GM21786 (cell line): ENCODE data around the gene STEAP3.
"Not testable (repeated sequence)": the region's sequence is repeated elsewhere in the genome, so short reads cannot be mapped to it uniquely, and the experiment has no call there.

Source experiments
- ATAC-seq: cut with Tn5 transposase; IDR thresholded peaks from one replicate; pipeline ENCODE4 v1.9.1; 2021; ENCODE audit not compliant: unreplicated experiment

Gene STEAP3

DNA sequence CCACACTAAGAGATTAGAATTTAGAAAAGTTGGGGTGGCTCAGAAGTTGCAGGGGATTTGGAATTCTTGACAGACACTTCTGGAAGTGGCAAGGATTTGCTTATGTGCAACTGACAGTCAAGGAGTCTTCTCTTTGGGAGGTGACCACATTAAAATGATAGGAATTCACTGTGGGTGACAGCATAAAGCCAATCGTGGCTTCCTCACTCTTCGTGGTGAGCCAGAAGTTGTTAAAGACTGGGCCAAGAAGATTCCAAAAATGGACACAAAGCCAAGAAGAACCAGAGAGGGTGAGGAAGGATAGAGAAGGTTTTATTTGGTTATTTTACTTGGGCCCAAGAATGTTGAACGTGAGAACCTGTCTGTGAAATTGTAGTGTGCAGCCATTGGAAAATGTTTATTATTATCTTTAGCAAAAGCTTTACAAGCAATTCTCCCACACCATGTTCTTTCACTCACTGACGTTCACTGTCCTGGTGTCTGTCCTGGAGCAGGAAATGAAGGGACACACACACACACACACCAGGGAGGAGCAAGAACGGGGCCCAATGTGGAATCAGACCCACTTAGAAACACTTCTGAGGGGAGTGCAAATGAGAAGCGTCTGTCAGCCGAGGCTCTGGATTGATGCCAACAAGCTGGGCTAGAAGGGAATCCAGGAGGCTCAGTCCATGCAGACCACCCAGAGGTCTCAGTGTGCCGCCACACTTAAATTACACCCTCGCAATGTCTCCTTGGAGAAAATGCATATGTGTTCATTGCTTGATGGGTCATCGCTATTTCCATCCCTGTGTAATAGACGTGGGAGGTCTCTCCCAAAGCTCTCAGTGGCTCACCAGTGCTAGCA is 37.2 kb downstream of the STEAP3 start:
- ATAC-seq: no peak

DNA sequence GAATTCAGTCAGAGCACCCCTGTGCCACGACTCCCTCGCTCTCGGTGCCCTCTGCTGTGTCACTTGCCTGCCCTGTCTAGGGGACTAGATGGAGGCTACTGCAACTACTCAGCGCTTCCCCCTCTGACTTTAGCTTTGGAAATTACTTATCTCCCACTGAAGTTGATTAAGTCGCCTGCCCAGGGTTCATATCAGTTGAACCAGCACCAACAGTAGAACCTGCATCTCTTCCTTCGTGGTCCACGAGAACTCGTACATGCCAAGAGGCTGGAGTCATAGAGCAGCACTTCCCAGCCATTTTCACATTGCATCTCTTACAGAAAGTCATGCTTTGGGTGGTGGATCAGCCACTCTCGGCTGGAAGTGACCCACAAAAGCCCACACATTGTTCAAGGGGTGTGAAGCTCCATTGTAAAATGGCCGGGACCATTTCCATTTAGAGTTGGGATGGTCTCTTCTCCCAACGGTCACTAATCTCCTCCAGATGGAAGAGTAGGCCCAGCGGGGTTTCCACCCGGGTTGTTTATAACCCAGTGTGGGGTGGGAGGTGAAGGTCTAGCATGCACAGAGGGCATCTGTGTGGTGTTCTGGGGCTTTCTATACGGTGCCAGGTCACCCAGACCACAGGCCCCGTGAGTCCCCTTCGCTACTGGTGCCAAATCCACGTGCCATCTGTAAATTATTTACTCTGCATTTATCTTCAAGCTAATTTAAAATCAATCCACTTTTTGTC is 38.0 kb downstream of the STEAP3 start:
- ATAC-seq: no peak

DNA sequence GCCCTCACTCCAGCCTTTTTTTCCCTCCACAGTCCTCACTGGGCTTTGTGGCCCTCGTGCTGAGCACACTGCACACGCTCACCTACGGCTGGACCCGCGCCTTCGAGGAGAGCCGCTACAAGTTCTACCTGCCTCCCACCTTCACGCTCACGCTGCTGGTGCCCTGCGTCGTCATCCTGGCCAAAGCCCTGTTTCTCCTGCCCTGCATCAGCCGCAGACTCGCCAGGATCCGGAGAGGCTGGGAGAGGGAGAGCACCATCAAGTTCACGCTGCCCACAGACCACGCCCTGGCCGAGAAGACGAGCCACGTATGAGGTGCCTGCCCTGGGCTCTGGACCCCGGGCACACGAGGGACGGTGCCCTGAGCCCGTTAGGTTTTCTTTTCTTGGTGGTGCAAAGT is 39.4 kb downstream of the STEAP3 start:
- no peak for ATAC-seq

DNA sequence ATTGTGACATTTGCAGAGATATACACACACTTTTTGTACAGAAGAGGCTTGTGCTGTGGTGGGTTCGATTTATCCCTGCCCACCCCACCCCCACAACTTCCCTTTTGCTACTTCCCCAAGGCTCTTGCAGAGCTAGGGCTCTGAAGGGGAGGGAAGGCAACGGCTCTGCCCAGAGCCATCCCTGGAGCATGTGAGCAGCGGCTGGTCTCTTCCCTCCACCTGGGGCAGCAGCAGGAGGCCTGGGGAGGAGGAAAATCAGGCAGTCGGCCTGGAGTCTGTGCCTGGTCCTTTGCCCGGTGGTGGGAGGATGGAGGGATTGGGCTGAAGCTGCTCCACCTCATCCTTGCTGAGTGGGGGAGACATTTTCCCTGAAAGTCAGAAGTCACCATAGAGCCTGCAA is 40.0 kb downstream of the STEAP3 start:
- no peak for ATAC-seq

DNA sequence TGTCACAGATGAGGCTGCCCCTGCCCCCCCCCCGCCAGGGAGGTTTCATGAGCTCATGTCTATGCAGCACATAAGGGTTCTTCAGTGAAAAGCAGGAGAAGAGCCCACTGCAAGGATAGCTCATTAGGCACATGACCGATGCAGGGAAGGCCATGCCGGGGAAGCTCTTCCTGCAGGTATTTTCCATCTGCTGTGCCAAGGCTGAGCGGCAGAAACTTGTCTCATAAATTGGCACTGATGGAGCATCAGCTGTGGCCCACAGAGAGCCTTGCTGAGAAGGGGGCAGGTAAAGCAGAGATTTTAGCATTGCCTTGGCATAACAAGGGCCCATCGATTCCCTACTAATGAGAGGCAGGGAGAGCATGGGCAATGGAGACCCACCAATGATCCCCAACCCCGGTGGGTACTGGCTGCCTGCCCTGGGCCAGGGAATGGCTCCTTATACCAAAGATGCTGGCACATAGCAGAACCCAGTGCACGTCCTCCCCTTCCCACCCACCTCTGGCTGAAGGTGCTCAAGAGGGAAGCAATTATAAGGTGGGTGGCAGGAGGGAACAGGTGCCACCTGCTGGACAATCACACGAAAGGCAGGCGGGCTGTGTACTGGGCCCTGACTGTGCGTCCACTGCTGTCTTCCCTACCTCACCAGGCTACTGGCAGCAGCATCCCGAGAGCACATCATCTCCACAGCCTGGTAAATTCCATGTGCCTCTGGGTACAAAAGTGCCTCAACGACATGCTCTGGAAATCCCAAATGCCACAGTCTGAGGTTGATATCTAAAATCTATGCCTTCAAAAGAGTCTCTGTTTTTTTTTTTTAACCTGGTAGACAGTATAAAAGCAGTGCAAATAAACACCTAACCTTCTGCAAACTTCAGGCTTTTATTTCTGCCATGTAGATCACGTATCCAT is 41.4 kb downstream of the STEAP3 start:
- ATAC-seq: peak; percentile 97

DNA sequence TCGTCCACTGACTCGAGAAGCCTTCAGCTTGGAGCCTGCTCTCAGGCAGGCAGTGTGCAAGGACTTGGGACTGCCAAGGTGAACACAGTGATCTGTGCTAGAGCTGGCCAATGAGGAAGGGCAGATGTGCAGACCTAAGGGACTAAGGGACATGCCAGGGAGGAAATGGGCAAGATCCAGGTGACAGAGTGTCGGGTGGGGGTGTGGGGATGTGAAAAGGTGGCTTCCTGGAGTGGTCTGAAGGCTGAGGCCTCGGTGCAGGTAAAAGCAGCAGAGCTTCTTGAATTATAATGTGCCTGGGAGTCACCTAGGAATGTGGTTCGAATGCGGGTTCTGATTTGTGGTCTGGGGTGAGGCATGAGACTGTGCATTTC is 42.0 kb downstream of the STEAP3 start:
- ATAC-seq: no peak

DNA sequence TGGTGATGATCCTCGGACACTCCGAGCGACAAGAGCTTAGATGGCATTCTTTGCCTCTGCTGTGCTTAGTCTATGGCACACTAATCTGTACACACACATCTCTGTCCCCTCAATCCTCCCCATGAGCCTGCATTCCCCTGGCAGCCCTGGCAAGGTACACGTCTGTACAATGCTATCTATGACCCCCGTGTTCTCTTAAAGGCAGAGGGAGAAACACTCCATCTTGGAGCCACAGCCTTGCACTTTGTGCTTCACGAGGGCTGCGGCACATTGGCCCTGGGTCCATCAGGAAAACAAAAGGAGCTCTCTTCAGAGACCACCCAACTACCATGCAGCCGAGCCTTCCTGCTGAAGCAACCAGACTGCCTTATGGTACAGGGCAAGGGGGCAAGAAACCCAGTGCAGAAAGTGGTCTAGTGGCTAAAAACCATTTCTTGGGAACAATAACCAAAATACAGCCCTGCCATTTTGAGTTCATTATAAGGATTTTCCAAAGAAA is 42.5 kb downstream of the STEAP3 start:
- ATAC-seq: no peak

DNA sequence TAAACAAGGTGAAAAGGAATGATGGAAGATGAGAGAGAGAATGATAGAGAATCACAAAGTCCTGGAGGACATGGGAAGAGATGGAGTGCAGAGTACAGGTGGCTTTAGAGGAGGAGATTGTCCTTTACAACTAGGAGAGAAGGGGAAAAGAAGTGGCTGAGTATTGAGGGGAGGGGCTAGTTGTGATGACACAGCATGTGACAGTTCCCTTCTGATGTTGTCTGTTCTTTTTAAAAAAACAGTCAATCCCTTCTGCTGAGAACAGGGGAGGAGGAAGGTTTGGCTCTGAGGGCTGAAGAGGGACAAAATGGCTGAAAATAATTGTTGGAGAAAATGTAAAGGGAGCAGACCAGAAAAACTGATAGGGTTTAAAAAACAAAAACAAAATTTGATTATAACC is 44.0 kb downstream of the STEAP3 start:
- no peak for ATAC-seq

DNA sequence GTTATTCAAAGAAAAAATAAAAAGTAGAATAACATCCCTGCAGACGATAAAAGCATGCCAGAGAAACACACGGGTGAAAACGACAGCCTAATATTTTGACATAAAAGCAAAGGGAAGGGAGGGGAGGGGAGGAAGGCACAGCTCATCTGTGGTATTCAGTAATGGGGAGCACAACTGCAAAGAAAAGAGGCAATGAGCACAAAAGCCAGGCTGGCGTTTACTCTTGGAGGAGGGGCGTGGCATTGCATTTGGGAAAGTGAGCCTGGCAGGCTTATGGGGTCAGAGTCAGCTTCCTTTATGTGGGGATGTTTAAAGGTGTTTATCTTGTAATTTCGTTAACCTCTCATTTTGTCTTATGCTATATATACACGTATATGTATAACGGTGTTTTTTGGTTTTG is 53.2 kb downstream of the STEAP3 start:
- no peak for ATAC-seq

DNA sequence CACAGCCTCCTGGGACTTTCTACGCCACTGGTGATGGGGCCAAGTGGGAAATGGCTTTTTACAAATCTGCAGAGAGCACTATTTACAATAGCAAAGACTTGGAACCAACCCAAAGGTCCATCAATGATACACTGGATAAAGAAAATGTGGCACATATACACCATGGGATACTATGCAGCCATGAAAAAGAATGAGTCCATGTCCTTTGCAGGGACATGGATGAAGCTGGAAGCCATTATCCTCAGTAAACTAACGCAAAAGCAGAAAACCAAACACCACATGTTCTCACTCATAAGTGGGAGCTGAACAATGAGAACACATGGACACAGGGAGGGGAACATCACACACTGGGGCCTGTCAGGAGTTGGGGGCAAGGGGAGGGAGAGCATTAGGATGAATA is 54.8 kb downstream of the STEAP3 start:
- ATAC-seq: not testable (repeated sequence)

DNA sequence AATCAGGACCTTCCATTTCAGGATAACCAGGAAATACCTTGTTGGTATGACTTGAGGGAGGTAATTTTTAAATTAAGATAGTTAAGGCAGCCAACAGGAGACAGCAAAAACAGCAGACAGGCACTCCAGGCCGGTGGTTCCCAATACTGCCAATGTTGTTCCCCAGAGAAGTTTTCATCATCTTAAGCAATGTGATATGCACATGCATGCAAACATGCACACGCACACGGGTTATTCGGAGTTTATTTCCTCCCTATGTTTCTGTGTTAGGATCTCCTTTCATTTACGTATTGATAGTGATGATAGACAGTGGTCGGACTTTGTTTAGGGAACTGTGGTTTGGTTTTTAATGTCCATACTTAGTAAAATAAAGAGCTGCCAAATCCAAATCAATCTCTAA is 55.3 kb downstream of the STEAP3 start:
- ATAC-seq: no peak

DNA sequence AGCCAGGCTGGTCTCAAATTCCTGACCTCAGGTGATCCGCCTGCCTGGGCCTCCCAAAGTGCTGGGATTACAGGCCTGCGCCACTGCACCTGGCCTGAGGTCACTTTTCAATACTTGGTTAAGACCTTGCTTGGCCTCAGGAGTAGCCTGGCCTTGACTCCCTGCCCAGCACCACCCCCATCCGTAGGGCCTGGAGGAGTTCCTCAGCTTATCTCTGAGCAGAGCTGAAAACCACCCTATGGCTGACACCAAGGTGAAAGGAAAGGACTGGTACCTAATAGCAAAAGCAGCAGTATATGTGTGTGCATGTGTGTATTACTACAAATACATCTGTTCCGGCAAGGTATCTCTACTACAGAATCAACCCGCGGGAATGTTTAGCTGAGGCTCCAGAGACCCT is 56.0 kb downstream of the STEAP3 start:
- ATAC-seq: no peak

DNA sequence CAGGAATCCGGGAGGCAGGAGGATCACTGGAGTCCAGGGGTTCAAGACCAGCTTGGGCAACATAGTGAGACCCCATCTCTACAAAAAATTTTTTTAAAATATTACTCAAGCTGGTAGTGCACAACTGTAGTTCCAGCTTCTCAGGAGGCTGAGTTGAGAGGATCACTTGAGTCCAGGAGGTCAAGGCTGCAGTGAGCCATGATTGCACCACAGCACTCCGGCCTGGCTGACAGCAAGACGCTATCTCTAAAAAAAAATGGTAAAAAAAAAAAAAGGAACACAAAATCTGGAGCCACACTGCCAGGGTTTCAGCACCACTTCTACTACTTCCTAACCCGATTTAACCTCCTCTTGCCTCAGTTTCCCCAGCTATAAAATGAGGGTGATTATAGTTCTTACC is 57.0 kb downstream of the STEAP3 start:
- ATAC-seq: no peak

DNA sequence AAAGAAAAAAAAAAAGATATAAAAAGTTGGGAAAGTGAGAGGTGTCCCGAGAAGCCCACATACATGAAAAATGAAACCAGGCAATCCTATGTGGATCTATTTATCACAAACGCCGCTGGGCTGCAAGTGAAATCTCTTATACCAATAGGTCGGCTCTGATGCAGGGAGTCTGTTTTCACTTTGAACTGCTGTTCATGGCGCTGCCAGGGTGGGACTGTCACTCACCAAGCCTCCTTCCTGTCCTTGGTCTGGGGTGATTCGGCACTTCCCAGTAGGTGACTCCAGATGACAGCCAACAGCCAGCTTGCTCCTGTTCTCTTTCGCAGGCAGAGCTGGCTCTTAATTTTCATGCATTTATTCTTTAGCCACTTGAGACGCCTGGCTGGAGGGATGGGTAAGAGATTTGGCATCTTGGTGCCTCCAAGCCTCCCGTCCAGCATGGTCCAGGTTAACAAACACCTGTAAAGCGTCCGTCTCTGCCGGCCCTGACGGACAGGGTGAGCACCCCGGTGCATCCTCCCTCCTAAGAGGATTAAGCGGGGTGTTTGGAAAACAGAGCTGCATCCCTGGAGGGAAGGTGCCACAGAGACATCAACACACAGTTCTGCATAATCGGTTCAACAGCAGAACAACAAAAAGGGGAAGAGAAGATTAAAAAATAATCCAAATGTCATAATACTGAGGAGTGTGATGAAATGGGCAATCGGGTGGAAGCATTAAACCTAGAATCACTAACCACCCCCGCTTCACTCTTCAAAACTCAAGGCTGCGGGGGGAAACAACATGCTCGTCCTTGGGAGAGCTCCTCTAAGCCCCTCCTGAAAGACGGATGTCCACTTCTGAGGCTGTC is 58.7 kb downstream of the STEAP3 start:
- ATAC-seq: no peak

DNA sequence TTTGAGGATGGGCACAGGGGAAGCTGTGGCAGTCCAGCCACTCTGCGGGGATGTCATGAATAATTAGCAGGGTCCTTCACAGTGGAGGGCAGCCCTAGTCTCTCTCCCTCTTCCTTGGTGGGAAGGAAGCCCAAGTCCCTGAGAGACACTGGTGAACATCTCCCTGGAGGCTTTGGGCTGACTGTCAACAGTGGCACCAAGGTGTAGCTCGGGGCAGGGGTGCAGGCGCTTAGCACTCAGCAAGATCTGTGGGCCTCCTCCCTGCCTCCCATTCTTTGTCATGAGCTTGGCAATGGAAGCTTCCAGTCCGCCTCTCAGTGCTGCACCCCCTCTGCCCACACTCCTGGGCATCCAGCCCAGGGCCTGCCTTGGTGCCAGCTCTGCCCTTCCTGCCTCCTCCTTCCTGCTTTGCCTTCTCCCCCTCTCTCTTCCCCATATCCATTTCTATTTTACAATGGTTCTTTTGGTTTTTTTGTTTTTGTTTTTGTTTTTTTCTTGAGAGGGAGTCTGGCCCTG is 59.4 kb downstream of the STEAP3 start:
- no peak for ATAC-seq

DNA sequence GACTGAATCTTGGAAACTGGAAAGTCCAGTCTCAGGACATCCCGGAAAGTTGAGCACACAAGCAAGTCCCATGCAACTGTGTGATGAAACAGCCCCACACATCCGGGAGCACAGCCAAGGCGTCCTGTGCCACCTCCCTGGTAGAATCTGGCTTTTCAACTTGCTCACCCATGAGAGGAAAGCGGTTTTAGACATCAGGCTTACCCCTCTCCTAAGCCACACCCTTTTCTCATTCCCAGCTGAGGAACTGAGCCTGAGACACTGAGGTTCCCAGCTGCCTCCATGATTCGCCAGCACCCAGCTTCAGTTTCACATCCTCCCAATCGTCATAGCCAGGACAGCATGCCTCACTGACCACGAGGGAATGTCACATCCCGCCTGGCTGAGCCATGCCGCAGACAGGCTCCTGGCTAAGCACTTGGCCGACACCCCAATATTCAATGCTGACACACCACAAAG is 60.3 kb downstream of the STEAP3 start:
- ATAC-seq: no peak

DNA sequence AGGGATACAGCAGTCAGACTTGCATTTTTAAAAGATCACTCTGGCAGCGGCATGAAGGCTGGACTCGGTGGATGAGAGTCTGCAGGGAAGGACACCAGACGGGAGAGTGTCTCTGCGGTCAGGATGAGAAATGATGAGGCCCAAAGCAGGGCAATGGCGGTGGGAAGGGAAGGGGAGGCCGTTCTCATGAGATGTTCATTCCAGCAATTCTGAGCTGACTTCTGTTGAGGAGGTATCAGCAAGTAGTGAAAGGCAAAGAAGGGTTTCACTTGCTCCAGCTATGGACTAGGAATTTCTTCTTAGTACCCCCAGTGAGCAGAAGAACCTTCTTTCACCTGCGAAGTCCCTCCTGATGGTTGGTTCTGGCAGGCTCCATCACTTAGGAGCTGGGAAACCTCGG is 63.0 kb downstream of the STEAP3 start:
- ATAC-seq: no peak

DNA sequence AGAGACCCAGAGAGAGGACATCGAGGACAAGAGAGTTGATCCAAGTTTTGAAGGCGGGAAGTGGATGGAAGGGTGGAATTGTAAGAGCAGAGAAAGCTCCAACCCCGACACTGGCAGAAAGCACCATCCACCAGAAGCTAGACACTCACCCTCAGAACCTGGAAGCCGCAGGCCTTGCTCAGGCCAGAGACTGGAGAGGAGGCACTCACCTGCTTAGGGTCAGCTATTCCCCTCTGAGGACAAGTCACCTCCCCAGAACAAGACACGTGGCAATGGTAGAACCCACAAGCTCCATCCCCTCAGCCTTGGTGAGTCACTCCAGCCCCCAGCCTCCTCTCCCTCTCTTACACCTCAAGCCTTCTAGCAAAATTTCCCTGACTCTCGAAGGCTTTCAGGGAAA is 64.9 kb downstream of the STEAP3 start:
- no peak for ATAC-seq

DNA sequence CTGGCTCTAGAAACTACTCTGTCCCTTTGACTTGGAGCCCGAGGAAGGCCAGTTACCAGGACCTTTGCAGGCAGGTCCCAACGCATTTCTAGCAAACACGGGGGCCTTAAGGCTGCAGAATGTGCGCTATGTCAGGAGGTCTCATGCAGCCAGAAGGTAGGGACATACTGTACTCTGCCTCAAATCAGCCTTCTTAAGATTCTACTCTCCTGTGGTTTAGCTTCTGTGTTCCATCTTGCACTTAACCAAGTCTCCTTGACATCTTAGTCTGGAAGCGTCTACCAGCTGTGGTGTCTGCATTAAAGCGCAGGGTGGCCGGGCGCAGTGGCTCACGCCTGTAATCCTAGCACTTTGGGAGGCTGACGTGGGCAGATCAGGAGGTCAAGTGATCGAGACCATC is 65.5 kb downstream of the STEAP3 start:
- ATAC-seq: no peak

DNA sequence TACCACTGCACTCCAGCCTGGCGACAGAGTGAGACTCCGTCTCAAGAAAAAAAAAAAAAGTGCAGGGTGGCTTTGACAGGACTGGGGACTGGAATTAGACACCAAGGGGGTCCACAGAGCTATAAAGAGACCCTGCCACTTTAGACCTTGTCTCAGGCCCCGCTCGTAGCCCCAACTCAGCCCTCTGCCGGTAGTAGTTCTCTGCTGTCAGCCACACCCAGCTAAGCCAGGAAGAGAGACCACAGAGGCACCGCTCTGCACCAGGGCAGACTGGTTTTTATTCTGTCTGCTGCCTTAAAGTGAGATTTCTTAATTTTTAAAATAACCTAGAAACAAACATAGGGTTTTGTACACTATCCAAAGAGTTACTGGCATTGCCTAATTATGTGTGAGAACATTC is 66.0 kb downstream of the STEAP3 start:
- no peak for ATAC-seq
